Activated CD8-positive, alpha-beta memory T cell treated with anti-CD3 and anti-CD28 coated beads for 1 hour (primary cell): ENCODE measurements around the gene UBAP1L.
A peak's percentile ranks its signal among the peaks of the same experiment; 100 is the strongest.
"Not testable (repeated sequence)": the region's sequence is repeated elsewhere in the genome, so short reads cannot be mapped to it uniquely, and the experiment has no call there.

Experiments
- DNase-seq, 2 donors: peaks; one replicate each; pipeline ENCODE4 v3.0.0-alpha.2; 2020; ENCODE audit warnings: low read depth in 1 of 2; ENCODE audit errors: extremely low read depth in 1 of 2

The UBAP1L gene

DNA sequence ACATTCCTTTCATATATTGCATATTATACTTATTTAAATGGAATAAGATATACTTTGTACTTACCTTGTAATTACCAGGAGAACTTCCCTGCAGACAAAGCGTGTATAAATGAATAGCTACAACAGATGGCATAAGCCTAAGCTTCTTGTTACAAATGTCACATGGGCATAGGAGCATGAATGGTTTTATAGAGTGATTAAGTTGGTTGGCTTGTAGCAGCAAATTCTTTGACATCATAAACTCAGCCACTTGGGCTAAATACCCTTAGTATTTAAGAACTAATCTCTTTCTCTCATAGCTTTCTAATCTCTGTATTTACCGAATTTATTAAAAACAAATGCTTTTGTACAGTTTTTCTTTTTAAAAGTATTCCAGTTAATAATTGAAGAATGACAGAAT is at the start of gene UBAP1L:
UBAP1L (minus strand) TSS at position 115 of the 400 bp plus-strand sequence. CDS start 8,985 bp downstream, outside the sequence.
- DNase-seq: no peak

DNA sequence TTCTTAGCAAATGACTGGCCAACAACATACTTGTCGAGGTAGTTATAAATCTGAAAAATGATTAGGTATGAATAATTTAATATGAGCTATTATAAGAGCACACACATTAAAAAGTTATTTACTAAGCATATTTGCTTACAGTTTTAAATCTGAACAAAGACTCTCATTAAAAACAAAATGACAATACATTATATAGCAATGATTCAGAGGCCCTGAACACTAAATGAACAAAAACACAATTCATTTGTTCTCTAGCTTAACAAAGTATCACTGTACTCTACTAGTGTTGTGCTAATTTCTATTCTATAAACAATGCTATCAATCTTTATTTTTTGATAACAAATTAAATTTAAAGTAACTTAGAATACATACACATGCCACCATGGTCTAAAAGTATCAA is 49.1 kb upstream of the UBAP1L start:
- no peak for DNase-seq

GRCh38 chr15:65163041-65163440 is 48.0 kb upstream of the UBAP1L start:
- no peak for DNase-seq

DNA sequence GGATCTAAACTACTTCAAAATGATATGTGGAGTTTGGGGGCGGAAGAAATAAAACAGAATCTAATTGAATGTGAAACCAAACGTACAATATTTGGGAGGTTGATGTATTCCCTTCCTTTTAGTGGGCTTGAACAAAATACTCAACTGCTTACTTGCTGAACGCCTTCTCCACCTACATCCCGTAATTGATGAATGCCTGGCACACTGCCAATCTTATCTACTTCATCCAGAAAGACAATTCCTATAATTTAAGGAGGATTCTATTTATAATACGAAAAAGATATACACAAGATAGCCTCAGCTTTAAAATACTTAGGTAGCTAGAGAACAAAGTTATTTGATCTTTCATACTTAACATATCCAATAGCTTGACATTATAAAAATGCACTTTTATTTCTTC is 41.7 kb upstream of the UBAP1L start:
- no peak for DNase-seq

DNA sequence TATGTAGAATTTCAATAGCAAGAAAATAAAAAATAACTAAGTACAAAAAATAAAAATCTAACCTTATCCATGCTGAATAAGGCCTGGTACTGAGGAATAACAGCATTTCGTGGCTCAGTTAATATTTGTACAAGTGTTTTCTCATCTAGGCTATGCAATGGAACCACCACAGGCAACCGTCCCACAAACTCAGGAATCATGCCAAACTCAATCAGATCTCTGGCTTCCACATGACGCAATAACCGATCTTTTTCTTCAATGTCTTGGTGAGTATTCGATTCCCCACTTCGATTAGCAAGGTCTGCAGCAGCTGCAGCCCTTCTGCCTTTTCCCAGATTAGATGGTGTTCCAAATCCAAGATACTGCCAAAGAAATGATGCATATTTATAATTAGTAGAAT is 39.7 kb upstream of the UBAP1L start:
- DNase-seq: no peak

DNA sequence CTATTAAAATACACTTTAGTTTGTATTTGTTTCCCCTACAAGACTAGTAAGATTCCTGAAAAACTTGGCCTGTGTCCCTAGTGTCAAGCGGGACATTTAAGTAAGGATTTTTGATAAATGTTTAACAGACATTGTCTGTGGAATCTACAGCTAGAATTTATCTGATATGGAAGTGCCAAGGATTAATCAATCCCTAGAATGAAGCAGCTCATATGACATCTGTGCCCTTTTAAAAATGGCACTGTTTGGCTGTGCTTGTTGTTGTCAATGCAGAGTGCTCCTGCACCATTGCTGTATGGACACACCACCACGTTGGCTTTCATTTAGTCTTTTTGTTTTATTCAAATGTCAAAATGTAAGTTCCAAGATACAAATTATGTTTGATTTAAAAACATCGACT is 32.9 kb upstream of the UBAP1L start:
- no peak for DNase-seq

GRCh38 chr15:65146438-65146837 is 31.4 kb upstream of the UBAP1L start:
- no peak for DNase-seq

DNA sequence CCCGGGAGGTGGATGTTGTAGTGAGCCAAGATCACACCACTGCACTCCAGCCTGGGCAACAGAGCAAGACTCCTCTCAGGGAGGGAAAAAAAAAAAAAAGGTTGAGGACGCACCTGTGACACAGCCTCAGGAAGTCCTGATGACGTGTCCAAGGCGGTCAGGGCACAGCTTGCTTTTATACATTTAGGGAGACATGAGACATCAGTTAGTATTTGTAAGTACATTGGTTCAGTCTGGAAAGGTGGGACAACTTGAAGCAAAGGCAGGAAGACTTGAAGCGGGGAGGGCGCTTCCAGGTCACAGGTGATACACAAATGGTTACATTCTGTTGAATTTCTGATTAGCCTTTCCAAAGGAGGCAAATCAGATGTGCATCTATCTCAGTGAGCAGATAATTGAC is 23.6 kb upstream of the UBAP1L start:
- DNase-seq: not testable (repeated sequence)

- not testable (repeated sequence) for DNase-seq
These were observed 22.9 kb upstream of the UBAP1L start for GRCh38 chr15:65137893-65138292.

- not testable (repeated sequence) for DNase-seq
These were observed 22.1 kb upstream of the UBAP1L start for GRCh38 chr15:65137089-65137488.

DNA sequence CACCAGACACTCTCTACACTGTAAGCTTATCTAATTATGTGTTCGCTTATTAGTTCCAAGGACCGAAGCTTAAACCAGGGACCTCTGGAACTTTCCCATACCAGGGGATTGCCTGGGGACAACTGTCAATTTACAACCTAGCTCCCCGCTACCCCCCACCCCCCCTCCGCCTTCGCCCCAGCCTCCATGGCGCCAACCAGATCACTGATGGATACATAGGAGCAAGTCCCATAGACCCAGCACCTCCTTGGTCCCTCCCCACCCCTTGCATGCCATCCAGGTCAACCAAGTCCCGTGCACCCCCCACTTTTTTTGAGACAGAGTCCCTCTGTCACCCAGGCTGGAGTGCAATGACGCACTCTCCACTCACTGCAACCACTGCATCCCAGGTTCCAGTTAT is 19.5 kb upstream of the UBAP1L start:
- DNase-seq: no peak

DNA sequence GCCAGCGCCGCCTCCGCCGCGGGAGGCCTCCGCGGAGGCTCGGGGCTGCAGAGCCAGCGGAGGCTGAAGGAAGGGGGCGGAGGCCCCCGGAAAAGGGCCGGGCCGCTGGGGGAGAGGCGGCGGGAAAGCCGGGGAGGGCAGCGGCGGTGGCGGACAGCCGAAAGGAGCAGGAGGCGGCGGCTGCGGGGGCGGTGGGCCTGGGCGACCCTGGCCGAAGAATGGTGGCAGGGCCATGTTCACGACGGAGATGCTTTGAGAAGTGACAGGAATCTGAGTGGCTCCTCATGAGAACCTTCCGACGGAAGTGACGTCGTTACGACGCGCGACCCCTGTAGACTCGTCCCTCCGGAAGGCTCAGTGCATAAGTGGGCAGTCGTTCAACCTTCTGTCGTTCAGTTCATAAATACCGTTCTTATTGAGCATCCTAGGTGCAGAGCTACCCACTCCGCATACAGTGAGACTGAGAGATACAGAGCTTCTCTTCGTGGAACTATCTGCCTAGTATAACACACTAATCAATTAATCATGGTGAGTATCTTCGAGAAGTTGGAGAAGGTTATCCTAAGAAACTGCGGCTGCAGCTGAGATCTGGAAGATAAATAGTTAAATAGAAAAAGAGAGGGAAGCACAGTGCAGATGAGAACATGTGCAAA is 18.7 kb upstream of the UBAP1L start, which contains the start of gene PDCD7:
PDCD7 (minus strand) TSS at position 261 of the 653 bp plus-strand sequence; CDS start at position 234, 27 bp downstream.
- DNase-seq: peak; percentile 55 to 71

GRCh38 chr15:65132878-65133547 is 18.0 kb upstream of the UBAP1L start:
- peak in 1 of 2 donors; percentile 0 for DNase-seq

DNA sequence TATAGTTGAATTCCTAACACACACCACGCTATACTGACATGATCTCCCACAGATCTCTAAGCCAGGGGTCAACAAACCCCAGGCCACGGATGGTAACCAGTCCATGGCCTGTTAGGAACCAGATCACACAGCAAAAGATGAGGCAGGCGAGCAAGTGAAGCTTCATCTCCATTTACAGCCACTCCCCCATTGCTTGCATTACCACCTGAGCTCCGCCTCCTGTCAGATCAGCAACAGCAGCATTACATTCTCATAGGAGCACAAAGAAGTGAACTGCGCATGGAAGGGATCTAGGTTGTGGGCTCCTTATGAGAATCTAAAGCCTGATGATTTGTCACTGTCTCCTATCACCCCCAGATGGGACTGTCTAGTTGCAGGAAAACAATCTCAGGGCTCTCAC is 15.9 kb upstream of the UBAP1L start:
- no peak for DNase-seq

- no peak for DNase-seq
These were observed 542 bp upstream of the UBAP1L start for GRCh38 chr15:65115542-65115941.

- no peak for DNase-seq
These were observed 4.2 kb downstream of the UBAP1L start for GRCh38 chr15:65110676-65111292.

GRCh38 chr15:65106011-65106590 is 8.9 kb downstream of the UBAP1L start:
- DNase-seq: no peak

GRCh38 chr15:65105038-65105437 is 10.0 kb downstream of the UBAP1L start:
- DNase-seq: no peak

- no peak for DNase-seq
These were observed 12.1 kb downstream of the UBAP1L start for GRCh38 chr15:65102912-65103311.

- DNase-seq: no peak
These were observed 12.9 kb downstream of the UBAP1L start for GRCh38 chr15:65101891-65102708.

DNA sequence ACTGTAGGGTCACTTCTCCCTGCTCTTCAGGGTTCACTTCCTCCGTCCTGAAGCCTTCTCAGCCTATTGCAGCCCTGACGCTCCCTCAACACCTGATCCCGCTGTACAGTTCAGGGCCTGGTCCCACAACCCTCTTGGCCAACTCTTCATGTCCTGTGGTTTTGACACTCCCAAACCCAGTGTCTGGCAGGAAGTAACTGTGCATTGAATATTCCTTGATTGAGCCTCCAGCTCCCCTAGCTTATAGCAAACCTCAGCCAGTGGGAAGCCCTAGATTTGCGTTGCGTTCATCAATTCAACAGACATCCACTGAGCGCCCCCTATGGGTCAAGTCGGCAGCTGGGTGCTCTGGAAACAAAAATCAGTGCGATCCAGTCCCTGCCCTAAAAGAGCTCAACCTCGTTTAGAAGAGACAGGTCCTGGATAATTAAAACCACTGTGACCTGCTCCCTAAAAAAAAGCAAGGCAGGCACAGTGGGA is 13.5 kb downstream of the UBAP1L start:
- DNase-seq: peak in 1 of 2 donors; percentile 12
